T47D (cell line): ENCODE data around the gene MLF2.

Source experiments
- DNase-seq, 2 experiments: peaks; one replicate each; pipeline versions ENCODE4 v3.0.0 to v3.0.0-alpha.2; 2011 to 2012; ENCODE audit warnings: low read depth in 1 of 2, low spot score in 1 of 2
- JUND ChIP-seq: IDR thresholded peaks from 2 replicates; pipeline ENCODE4 v1.6.1; 2012; ENCODE audit warnings: low read depth
- in situ Hi-C: cut with HindIII; loops from 2 replicates; pipeline ENCODE4 v1.10.0; 2016; ENCODE audit warnings: low sequenced_read_pairs, low pct_unique_long_range_greater_than_20kb

The MLF2 gene

GRCh38 chr12:6773590-6774351 lies 20.8 kb upstream of the MLF2 start:
- TF ChIP-seq JUND, result no peak
- in situ Hi-C loops, result no loop called here

DNA sequence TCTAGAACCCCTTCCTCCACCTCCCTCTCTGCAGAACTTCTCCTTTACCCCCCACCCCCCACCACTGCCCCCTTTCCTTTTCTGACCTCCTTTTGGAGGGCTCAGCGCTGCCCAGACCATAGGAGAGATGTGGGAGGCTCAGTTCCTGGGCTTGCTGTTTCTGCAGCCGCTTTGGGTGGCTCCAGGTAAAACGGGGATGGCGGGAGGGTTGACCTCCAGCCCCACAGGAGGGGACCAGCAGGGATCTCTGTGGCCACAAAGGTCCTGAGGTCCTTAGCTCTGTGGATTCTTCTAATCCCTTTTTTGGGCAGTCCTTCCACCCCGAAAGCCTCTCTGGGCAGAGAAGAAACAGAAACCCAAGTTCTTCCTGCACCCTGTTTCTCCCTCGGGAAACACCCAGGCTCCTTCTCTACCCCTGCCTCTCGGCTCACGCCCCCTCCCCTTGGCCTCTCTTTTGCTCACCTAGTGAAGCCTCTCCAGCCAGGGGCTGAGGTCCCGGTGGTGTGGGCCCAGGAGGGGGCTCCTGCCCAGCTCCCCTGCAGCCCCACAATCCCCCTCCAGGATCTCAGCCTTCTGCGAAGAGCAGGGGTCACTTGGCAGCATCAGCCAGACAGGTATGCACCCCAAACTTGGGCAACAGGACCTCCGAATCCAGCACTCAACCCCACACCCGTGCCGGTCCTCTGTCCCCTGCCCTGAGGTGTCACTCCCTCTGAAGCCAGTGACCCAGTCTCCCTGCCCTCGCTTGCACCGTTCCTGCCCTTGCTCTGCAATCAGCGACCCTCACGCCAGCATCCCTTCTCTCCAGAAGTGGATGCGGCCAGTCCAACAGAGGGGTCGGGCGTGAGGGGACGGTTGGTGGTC lies 20.0 kb upstream of the MLF2 start:
- in situ Hi-C loops, result no loop called here
- no peak for TF ChIP-seq JUND
- DNase-seq, result no peak

More at GRCh38 chr12:6773590-6774351, 20.8 kb upstream of the MLF2 start:
- no peak for DNase-seq

- TF ChIP-seq JUND, result no peak
- DNase-seq, result no peak
- in situ Hi-C loops, result no loop called here
Measured at GRCh38 chr12:6772331-6772695, 19.4 kb upstream of the MLF2 start, which contains the start of gene LAG3. Gene LAG3, plus strand, starts transcription at chr12:6772520. Its CDS starts 333 bp downstream, at chr12:6772853.

GRCh38 chr12:6771509-6772330 lies 18.8 kb upstream of the MLF2 start:
- DNase-seq, result no peak
- no peak for TF ChIP-seq JUND
- in situ Hi-C loops, result no loop called here

DNA sequence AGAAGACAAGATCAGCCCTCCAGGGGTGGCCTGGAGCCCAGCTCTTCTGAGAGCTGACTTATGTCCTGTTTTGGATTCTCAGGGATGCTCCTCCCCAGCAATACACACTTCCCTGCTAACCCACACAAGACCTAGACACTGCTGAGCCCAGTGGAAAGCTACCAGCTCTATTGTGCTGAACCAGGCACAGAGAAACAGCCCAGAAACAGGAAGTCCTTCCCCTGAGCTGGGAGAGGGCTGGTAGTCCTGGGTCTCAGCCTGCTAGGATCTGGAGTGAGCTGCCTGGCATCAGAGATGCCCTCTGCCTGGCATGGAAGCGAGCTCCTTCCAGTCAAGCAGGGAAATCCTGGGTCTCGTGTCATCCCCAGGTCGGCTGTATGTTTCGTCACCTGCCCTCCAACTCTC lies 18.2 kb upstream of the MLF2 start:
- DNase-seq, result no peak
- TF ChIP-seq JUND, result no peak
- in situ Hi-C loops, result no loop called here

- TF ChIP-seq JUND, result no peak
- in situ Hi-C loops, result no loop called here
- DNase-seq, result no peak
Measured at GRCh38 chr12:6770600-6770999, 17.7 kb upstream of the MLF2 start.

GRCh38 chr12:6770094-6770493 lies 17.2 kb upstream of the MLF2 start:
- in situ Hi-C loops, result no loop called here
- DNase-seq, result no peak
- no peak for TF ChIP-seq JUND

- in situ Hi-C loops, result no loop called here
- TF ChIP-seq JUND, result no peak
- DNase-seq, result no peak
Measured at GRCh38 chr12:6769666-6770065, 16.7 kb upstream of the MLF2 start.

GRCh38 chr12:6768990-6769389 lies 16.0 kb upstream of the MLF2 start:
- in situ Hi-C loops, result no loop called here
- no peak for TF ChIP-seq JUND
- no peak for DNase-seq

DNA sequence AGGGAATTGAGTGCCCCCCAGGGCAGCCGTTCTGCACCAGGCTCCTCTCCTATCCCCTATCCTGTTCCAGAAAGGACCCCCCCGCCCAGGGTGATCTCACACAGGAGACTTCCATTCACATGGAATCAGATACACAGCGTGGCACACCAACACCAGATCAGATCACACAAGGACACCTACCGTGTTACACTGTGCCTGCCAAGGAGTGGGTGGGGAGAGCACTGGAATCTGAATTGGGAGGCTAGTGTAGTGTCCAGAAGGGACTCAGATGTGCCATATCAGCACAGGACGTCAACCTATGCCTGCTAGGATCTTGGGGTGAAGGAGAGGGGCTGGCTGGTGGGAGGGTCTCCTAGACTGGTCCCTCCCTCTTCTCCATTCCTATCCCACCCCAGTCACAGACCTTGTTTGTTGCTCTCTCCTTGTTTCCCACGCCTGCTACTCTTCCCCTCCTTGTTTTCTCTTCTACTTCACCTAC lies 15.5 kb upstream of the MLF2 start:
- DNase-seq, result no peak
- in situ Hi-C loops, result no loop called here
- no peak for TF ChIP-seq JUND

DNA sequence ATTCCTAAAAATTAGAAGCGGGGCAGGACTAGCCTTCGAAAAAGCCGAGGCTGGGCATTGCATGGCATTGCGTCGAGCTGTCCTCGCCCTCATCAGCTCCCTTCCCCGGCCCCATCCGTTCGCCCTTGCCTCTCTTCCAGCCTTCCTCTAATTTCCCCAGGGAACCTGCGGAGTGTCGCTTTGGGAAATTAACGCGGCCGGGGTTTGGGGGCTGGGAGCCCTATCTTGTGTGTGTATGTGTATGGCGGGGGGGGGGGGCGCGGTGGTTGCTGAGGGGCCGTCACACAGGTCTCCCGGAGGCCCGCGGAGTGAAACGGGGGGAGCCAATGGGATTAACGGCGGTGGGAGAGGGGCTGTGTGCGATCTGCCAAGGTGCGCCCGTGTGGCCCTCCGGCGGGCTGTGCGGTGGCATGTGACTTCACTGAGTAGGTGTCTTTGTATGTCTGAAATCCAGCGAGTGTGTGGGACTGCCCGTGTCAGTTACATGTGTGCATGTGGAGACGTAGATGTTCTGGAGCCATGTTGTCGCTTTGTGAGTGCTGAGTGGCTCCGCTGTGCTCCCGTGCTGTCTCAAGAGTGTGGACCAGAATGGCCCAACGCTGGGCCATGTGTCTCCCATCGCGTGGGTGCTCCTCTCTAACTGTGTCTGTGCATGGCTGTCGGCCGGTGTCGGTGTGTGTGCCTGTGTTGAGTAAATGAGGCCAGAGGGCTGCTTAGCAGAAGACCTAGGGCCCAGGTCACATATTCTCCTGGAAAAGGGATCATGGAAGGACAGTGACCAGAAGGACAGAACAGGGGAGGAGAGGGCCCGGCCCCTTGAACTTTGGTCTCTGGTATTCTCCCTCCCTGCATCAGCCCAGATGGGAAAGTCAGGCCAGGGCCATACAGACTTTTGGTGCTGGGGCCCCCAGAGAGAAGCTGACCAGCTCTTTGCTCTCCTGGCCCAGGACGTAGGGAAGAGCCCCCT lies 14.7 kb upstream of the MLF2 start:
- DNase-seq, result no peak
- in situ Hi-C loops, result no loop called here
- no peak for TF ChIP-seq JUND
